ENCODE measurements around the gene CNNM1.

Gene CNNM1

GRCh38 chr10:99341860-99342490 is 12.8 kb downstream of the CNNM1 start:
- FAIRE-seq (no peak), DNase-seq (ENCODE audit: insufficient read length, low spot score) (no peak)
- TF ChIP-seq SPI1 (IDR thresholded peaks at IDR 0.05; ENCODE audit: low read depth, low read length): no peak
- TF ChIP-seq POU2F2 (IDR thresholded peaks at IDR 0.05; ENCODE audit: low read depth, low read length): no peak
- TF ChIP-seq PAX5 (IDR thresholded peaks at IDR 0.05; ENCODE audit: insufficient read depth, low read length, severe bottlenecking): no peak
- no peak for TF ChIP-seq POLR2AphosphoS5 (IDR thresholded peaks at IDR 0.05; ENCODE audit: low read depth, low read length)
- no peak for TF ChIP-seq POLR2A (IDR thresholded peaks at IDR 0.05; ENCODE audit: low read depth, low read length)
- TF ChIP-seq TAF1 (IDR thresholded peaks at IDR 0.05; ENCODE audit: low read depth, low read length): no peak

- FAIRE-seq: no peak
- no peak for DNase-seq (ENCODE audit: insufficient read length, low spot score)
- TF ChIP-seq PAX5 (IDR thresholded peaks at IDR 0.05; ENCODE audit: insufficient read depth, low read length, severe bottlenecking) (no peak), POU2F2 (IDR thresholded peaks at IDR 0.05; ENCODE audit: low read depth, low read length) (no peak), TAF1 (IDR thresholded peaks at IDR 0.05; ENCODE audit: low read depth, low read length) (no peak), POLR2AphosphoS5 (IDR thresholded peaks at IDR 0.05; ENCODE audit: low read depth, low read length) (no peak), SPI1 (IDR thresholded peaks at IDR 0.05; ENCODE audit: low read depth, low read length) (no peak), POLR2A (IDR thresholded peaks at IDR 0.05; ENCODE audit: low read depth, low read length) (no peak)
Observed at GRCh38 chr10:99343262-99343661, 14.1 kb downstream of the CNNM1 start.

- FAIRE-seq (no peak), DNase-seq (ENCODE audit: insufficient read length, low spot score) (no peak)
- no peak for TF ChIP-seq PAX5 (IDR thresholded peaks at IDR 0.05; ENCODE audit: insufficient read depth, low read length, severe bottlenecking)
- TF ChIP-seq POLR2A (IDR thresholded peaks at IDR 0.05; ENCODE audit: low read depth, low read length): no peak
- TF ChIP-seq POU2F2 (IDR thresholded peaks at IDR 0.05; ENCODE audit: low read depth, low read length): no peak
- TF ChIP-seq TAF1 (IDR thresholded peaks at IDR 0.05; ENCODE audit: low read depth, low read length): no peak
- TF ChIP-seq POLR2AphosphoS5 (IDR thresholded peaks at IDR 0.05; ENCODE audit: low read depth, low read length): no peak
- TF ChIP-seq SPI1 (IDR thresholded peaks at IDR 0.05; ENCODE audit: low read depth, low read length): no peak
Observed at GRCh38 chr10:99344715-99345114, 15.6 kb downstream of the CNNM1 start.

GRCh38 chr10:99345350-99345749 is 16.2 kb downstream of the CNNM1 start:
- FAIRE-seq: peak; percentile 28

GRCh38 chr10:99346247-99346646 is 17.1 kb downstream of the CNNM1 start:
- FAIRE-seq (no peak), DNase-seq (ENCODE audit: insufficient read length, low spot score) (no peak)
- TF ChIP-seq POLR2AphosphoS5 (IDR thresholded peaks at IDR 0.05; ENCODE audit: low read depth, low read length) (no peak), PAX5 (IDR thresholded peaks at IDR 0.05; ENCODE audit: insufficient read depth, low read length, severe bottlenecking) (no peak)

More at GRCh38 chr10:99345350-99345749, 16.2 kb downstream of the CNNM1 start:
- TF ChIP-seq POU2F2 (IDR thresholded peaks at IDR 0.05; ENCODE audit: low read depth, low read length) (no peak), POLR2A (IDR thresholded peaks at IDR 0.05; ENCODE audit: low read depth, low read length) (no peak), PAX5 (IDR thresholded peaks at IDR 0.05; ENCODE audit: insufficient read depth, low read length, severe bottlenecking) (no peak)
- no peak for DNase-seq (ENCODE audit: insufficient read length, low spot score)

- FAIRE-seq (no peak), DNase-seq (ENCODE audit: insufficient read length, low spot score) (no peak)
- no peak for TF ChIP-seq POU2F2 (IDR thresholded peaks at IDR 0.05; ENCODE audit: low read depth, low read length)
- TF ChIP-seq SPI1 (IDR thresholded peaks at IDR 0.05; ENCODE audit: low read depth, low read length): no peak
- TF ChIP-seq PAX5 (IDR thresholded peaks at IDR 0.05; ENCODE audit: insufficient read depth, low read length, severe bottlenecking): no peak
- no peak for TF ChIP-seq POLR2A (IDR thresholded peaks at IDR 0.05; ENCODE audit: low read depth, low read length)
- no peak for TF ChIP-seq POLR2AphosphoS5 (IDR thresholded peaks at IDR 0.05; ENCODE audit: low read depth, low read length)
Observed at GRCh38 chr10:99347672-99348071, 18.5 kb downstream of the CNNM1 start.

- no peak for FAIRE-seq
- DNase-seq (ENCODE audit: insufficient read length, low spot score): no peak
- no peak for TF ChIP-seq POU2F2 (IDR thresholded peaks at IDR 0.05; ENCODE audit: low read depth, low read length)
- TF ChIP-seq POLR2AphosphoS5 (IDR thresholded peaks at IDR 0.05; ENCODE audit: low read depth, low read length): no peak
Observed at GRCh38 chr10:99353182-99353581, 24.0 kb downstream of the CNNM1 start.

- no peak for DNase-seq (ENCODE audit: insufficient read length, low spot score)
- no peak for FAIRE-seq
- TF ChIP-seq POU2F2 (IDR thresholded peaks at IDR 0.05; ENCODE audit: low read depth, low read length) (no peak), TAF1 (IDR thresholded peaks at IDR 0.05; ENCODE audit: low read depth, low read length) (no peak), POLR2A (IDR thresholded peaks at IDR 0.05; ENCODE audit: low read depth, low read length) (no peak), PAX5 (IDR thresholded peaks at IDR 0.05; ENCODE audit: insufficient read depth, low read length, severe bottlenecking) (no peak), POLR2AphosphoS5 (IDR thresholded peaks at IDR 0.05; ENCODE audit: low read depth, low read length) (no peak), SPI1 (IDR thresholded peaks at IDR 0.05; ENCODE audit: low read depth, low read length) (no peak)
Observed at GRCh38 chr10:99357691-99358090, 28.5 kb downstream of the CNNM1 start.

GRCh38 chr10:99358101-99358500 is 28.9 kb downstream of the CNNM1 start:
- FAIRE-seq: no peak
- TF ChIP-seq PAX5 (IDR thresholded peaks at IDR 0.05; ENCODE audit: insufficient read depth, low read length, severe bottlenecking) (no peak), SPI1 (IDR thresholded peaks at IDR 0.05; ENCODE audit: low read depth, low read length) (no peak), POLR2AphosphoS5 (IDR thresholded peaks at IDR 0.05; ENCODE audit: low read depth, low read length) (no peak), TAF1 (IDR thresholded peaks at IDR 0.05; ENCODE audit: low read depth, low read length) (no peak), POLR2A (IDR thresholded peaks at IDR 0.05; ENCODE audit: low read depth, low read length) (no peak)
- DNase-seq (ENCODE audit: insufficient read length, low spot score): no peak

- DNase-seq (ENCODE audit: insufficient read length, low spot score): no peak
- no peak for TF ChIP-seq SPI1 (IDR thresholded peaks at IDR 0.05; ENCODE audit: low read depth, low read length)
- TF ChIP-seq PAX5 (IDR thresholded peaks at IDR 0.05; ENCODE audit: insufficient read depth, low read length, severe bottlenecking): no peak
- TF ChIP-seq POLR2A (IDR thresholded peaks at IDR 0.05; ENCODE audit: low read depth, low read length): no peak
- TF ChIP-seq POLR2AphosphoS5 (IDR thresholded peaks at IDR 0.05; ENCODE audit: low read depth, low read length): no peak
- TF ChIP-seq TAF1 (IDR thresholded peaks at IDR 0.05; ENCODE audit: low read depth, low read length): no peak
- TF ChIP-seq POU2F2 (IDR thresholded peaks at IDR 0.05; ENCODE audit: low read depth, low read length): no peak
- FAIRE-seq: no peak
Observed at GRCh38 chr10:99360934-99361333, 31.8 kb downstream of the CNNM1 start.
